ENCODE data around the gene TOM1. TPM values are rescaled to one million over a fixed set of nuclear protein-coding genes. Genes with fewer than 3 reads are reported as not detected.

Gene TOM1
- total and polyA plus RNA-seq, 10 of the 15 experiments (the other 5 are each of a cell fraction or from before 2014, with no cell fraction given): 2.2 to 64.6 (median 40.3) TPM

GRCh38 chr22:35376728-35377472 lies 77.2 kb downstream of the TOM1 start (continued):
- peak; percentile 85 to 88 for TF ChIP-seq EP300 (IDR thresholded peaks at IDR 0.05; ENCODE audit: borderline replicate concordance in 1 of 2, control insufficient read depth in 1 of 2, low read depth in 2 of 2, low read length in 2 of 2)
- TF ChIP-seq BACH1 (IDR thresholded peaks at IDR 0.05; ENCODE audit: borderline replicate concordance): peak; percentile 100
- TF ChIP-seq LARP7 (IDR thresholded peaks at IDR 0.05): peak; percentile 72; the same call in 1 of the 2 replicates
- peak; percentile 99 for TF ChIP-seq NR2F1 (conservative IDR thresholded peaks at IDR 0.05)
- TF ChIP-seq KAT2A (conservative IDR thresholded peaks at IDR 0.05; ENCODE audit: control insufficient read depth, low read depth, low read length): no peak

GRCh38 chr22:35377735-35378134 lies 78.0 kb downstream of the TOM1 start:
- ChIA-PET SMC1A (ENCODE audit: uncharacterized antibody, unreplicated experiment) (interaction anchor here (1.0 to 2.3 kb wide), 3 partner anchors 27 to 204 kb away, joined by 4 to 7 read pairs (median 7); no protein-coding TSS in a partner anchor), POLR2A (interaction anchor here (1.4 to 3.2 kb wide), 4 partner anchors 9 to 32 kb away, joined by 4 to 20 read pairs (median 4); no protein-coding TSS in a partner anchor), RAD21 (ENCODE audit: unreplicated experiment) (interaction anchor here (2.0 to 2.8 kb wide), 4 partner anchors 19 to 33 kb away, joined by 5 to 23 read pairs (median 15); no protein-coding TSS in a partner anchor), CTCF (interaction anchor here (1.7 kb wide), 1 partner anchor 32 kb away, joined by 4 read pairs; no protein-coding TSS in a partner anchor)
- ATAC-seq: no peak
- intact Hi-C loops (cut with micrococcal nuclease; ENCODE audit: unreplicated experiment): loop anchor here (2.0 kb wide), 1 partner anchor 33 kb away; no protein-coding TSS in a partner anchor
- Histone ChIP-seq H2AFZ (ENCODE audit: control insufficient read depth, low read depth, low read length) (no peak overlapping the region), H3K79me2 (ENCODE audit: control insufficient read depth, insufficient read depth, low read length) (peaks cover 2% of the 10 kb centered on the region), H3K4me1 (ENCODE audit: control insufficient read depth, insufficient read depth, low read length) (peaks cover 32% of the 10 kb centered on the region), H3K4me3 (no peak overlapping the region), H3K36me3 (ENCODE audit: control insufficient read depth in 2 of 2, insufficient read depth in 2 of 2, low read length in 1 of 2) (no peaks in the 10 kb centered on the region), H3K27me3 (replicated peaks in 1 of 2; ENCODE audit: control insufficient read depth in 2 of 2, insufficient read depth in 2 of 2, low read length in 1 of 2) (no peaks in the 10 kb centered on the region), H3K9me3 (replicated peaks; ENCODE audit: control insufficient read depth, insufficient read depth, low read length) (no peaks in the 10 kb centered on the region), H3K27ac (ENCODE audit: control insufficient read depth, insufficient read depth) (peak overlapping the region; percentile 81), H3K4me2 (ENCODE audit: control insufficient read depth, insufficient read depth) (no peak overlapping the region), H4K20me1 (ENCODE audit: control insufficient read depth, insufficient read depth) (no peaks in the 10 kb centered on the region), H3K9ac (ENCODE audit: control insufficient read depth, insufficient read depth, low read length) (no peak overlapping the region; the same call in 1 of the 2 replicates)
- in situ Hi-C loops (cut with MboI): loop anchor here (25.0 kb wide), 1 partner anchor 1835 kb away; the partner anchor contains the start of gene SSTR3
- no TSS peak for BruUV-seq (replicated peaks)
- DNase-seq (ENCODE audit: low read depth, low spot score): no peak
- FAIRE-seq: no peak
- 74% methylated on average over 3 of the region's 3 CpGs for WGBS (ENCODE audit: insufficient coverage, insufficient replicate concordance, low lambda C conversion rate, missing lambda C conversion rate)
- TF ChIP-seq IRF4 (IDR thresholded peaks at IDR 0.05; ENCODE audit: low read depth, low read length) (no peak), BRCA1 (IDR thresholded peaks at IDR 0.05; ENCODE audit: low read depth, low read length) (no peak), TCF3 (IDR thresholded peaks at IDR 0.05; ENCODE audit: borderline replicate concordance, insufficient read depth, low read depth, low read length) (no peak), CTCF (IDR thresholded peaks at IDR 0.05 in 2 of 3, conservative IDR thresholded peaks at IDR 0.05 in 1 of 3; ENCODE audit: control insufficient read depth in 2 of 3, extremely low read depth in 1 of 3, insufficient read depth in 1 of 3, low read depth in 3 of 3, low read length in 3 of 3) (no peak), USF1 (IDR thresholded peaks at IDR 0.05; ENCODE audit: borderline replicate concordance, extremely low read length, insufficient read depth, low read depth, low read length) (no peak), BCL11A (IDR thresholded peaks at IDR 0.05; ENCODE audit: low read depth, low read length) (no peak), ZNF384 (IDR thresholded peaks at IDR 0.05; ENCODE audit: borderline replicate concordance, low read depth, low read length) (no peak), RAD21 (IDR thresholded peaks at IDR 0.05; ENCODE audit: insufficient read depth, low read depth, low read length) (no peak), ZNF592 (IDR thresholded peaks at IDR 0.05) (no peak)

Measured in GM12878 (cell line).